Astrocyte of the spinal cord (primary cell): ENCODE data around the gene NINJ1.
A peak's percentile ranks its signal among the peaks of the same experiment; 100 is the strongest.

Experiments used
- DNase-seq: peaks from one replicate; pipeline ENCODE4 v3.0.0; 2011; ENCODE audit warnings: low read depth, low spot score
- H3K4me3 ChIP-seq: 2 replicates; pipeline ENCODE4 v1.5.1; 2011; ENCODE audit warnings: low read depth, mild to moderate bottlenecking, low read length, moderate library complexity
- in situ Hi-C: cut with HindIII; loops from 2 replicates; pipeline ENCODE4 v1.10.0; 2017; ENCODE audit warnings: low sequenced_read_pairs
- TF ChIP-seq, protein P1 (sequence below): IDR thresholded peaks from 2 replicates; pipeline ENCODE4 v1.5.1; 2012; ENCODE audit warnings: low read depth, mild to moderate bottlenecking, low read length, inconsistent platforms

The NINJ1 gene

DNA sequence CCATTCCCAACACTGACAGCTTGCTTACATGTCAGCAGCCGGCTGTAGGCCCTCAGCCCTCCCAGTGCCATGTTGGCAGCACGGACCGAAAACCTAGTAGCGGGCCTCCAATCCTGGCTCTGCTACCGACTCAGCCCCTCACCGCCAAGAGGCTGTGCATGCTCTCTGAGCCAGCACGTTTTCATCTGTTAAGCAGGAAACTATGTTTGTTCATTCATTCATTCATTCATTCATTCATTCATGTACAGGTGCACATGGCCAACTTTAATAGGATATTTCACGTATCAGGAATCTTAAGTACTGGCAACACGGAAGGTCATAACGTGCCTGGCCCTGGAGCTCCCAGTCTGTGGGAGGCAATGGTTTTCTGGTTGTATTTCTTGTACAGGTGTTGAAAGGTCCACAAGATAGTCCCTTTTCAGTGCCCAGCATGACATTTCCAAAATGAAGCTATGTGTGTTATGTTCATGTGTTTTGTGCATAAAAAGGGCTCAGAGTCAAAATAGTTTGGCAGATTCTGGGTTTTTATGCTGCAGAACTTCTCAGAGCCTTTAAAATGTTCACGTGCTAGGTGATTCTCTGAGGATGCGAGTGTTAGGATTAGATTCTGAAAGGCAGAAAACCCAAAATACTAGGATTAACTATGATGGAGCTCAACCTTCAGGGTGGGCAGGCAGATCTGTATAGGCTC, 57.8 kb downstream of the NINJ1 start:
- DNase-seq: no peak
- in situ Hi-C loops: no loop called here
- TF ChIP-seq, protein P1, sequence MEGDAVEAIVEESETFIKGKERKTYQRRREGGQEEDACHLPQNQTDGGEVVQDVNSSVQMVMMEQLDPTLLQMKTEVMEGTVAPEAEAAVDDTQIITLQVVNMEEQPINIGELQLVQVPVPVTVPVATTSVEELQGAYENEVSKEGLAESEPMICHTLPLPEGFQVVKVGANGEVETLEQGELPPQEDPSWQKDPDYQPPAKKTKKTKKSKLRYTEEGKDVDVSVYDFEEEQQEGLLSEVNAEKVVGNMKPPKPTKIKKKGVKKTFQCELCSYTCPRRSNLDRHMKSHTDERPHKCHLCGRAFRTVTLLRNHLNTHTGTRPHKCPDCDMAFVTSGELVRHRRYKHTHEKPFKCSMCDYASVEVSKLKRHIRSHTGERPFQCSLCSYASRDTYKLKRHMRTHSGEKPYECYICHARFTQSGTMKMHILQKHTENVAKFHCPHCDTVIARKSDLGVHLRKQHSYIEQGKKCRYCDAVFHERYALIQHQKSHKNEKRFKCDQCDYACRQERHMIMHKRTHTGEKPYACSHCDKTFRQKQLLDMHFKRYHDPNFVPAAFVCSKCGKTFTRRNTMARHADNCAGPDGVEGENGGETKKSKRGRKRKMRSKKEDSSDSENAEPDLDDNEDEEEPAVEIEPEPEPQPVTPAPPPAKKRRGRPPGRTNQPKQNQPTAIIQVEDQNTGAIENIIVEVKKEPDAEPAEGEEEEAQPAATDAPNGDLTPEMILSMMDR: no peak
- H3K4me3 ChIP-seq: no peak overlapping the region

DNA sequence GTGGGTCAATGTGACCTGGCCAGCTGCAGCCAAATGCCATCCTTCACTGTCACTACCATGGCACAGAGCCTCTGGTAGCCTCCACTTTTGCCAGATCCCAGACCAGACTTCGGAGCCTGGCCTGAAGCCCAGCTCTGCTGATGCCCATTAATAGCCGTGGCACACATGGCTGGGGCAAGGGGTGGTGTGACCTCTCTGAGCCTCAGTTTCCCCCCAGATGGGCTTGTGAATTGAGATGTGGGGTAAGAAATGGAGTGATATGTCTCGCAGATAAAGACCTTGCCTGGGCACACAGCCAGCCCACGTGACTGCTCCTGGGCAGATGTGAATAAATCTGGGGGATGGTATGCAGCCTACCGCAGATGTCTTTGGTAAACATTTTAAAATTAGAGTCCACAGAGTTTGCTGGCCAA, 61.7 kb downstream of the NINJ1 start:
- in situ Hi-C loops: no loop called here
- TF ChIP-seq, protein P1: no peak
- DNase-seq: peak; percentile 54
- no peak overlapping the region for H3K4me3 ChIP-seq
